Measurements from ENCODE around the gene WTAP. TPM values are rescaled to one million over a fixed set of nuclear protein-coding genes. Genes with fewer than 3 reads are reported as not detected.

The WTAP gene
- total and polyA plus RNA-seq, 2 of the 8 experiments (the other 6 are each of a cell fraction or from before 2014, with no cell fraction given): 32.6 to 120 TPM

DNA sequence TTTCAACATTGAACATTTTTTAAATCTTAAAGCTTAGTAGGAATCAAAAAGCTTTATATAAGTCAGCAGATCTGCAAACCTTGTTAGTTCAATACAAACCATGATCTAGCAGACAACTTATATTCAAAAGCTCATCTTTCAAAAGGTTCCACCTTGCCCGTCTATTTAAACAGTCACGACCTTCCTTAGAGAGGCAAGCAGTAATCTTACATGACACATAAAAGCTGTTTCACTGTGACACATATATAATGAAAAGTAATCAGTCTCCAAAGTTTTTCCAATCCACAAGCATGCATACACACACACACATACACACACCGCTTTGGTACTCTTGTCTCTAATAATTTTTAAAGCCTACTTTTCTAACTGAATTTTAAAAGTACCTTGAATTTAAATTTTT lies 47.2 kb upstream of the WTAP start (continued):
- no peak for TF ChIP-seq RAD21 (IDR thresholded peaks at IDR 0.05 in 1 of 2, conservative IDR thresholded peaks at IDR 0.05 in 1 of 2; ENCODE audit: low read depth in 2 of 2, low read length in 2 of 2)
